PC-3 (cell line): ENCODE measurements around the gene BSCL2. TPM values are rescaled to one million over a fixed set of nuclear protein-coding genes. Genes with fewer than 3 reads are reported as not detected.
A peak's percentile ranks its signal among the peaks of the same experiment; 100 is the strongest.
"Not testable (repeated sequence)": the region's sequence is repeated elsewhere in the genome, so short reads cannot be mapped to it uniquely, and the experiment has no call there.

Source experiments
- ATAC-seq: fragments of 200-7000 bp; cut with Tn5 transposase; 2 replicates; pipeline ENCODE4 v1.9.1; 2020; ENCODE audit warnings: mild to moderate bottlenecking, moderate library complexity
- BruUV-seq: library from RNA; stranded (reverse); fragments of 400-500 nt; replicated peaks from 2 replicates; lab custom pipeline; 2021; lab: Mats Ljungman, UMichigan
- CTCF ChIA-PET: fragments of 300-600 bp; sonication (Branson Sonifier 250); formaldehyde crosslinking; loops from one replicate; lab custom pipeline; 2022; ENCODE audit warnings: antibody characterized with exemption; lab: Charles Lee
- POLR2A ChIA-PET: fragments of 300-600 bp; sonication (Branson Sonifier 250); formaldehyde crosslinking; loops from one replicate; lab custom pipeline; 2022; ENCODE audit warnings: antibody characterized with exemption; ENCODE audit not compliant: unreplicated experiment; lab: Charles Lee
- DNase-seq: peaks from one replicate; pipeline ENCODE4 v3.0.0-alpha.2; 2015
- H2AFZ ChIP-seq: fragments of 300-600 bp; sonication (generic); 2 replicates; pipeline ENCODE4 v1.6.0; 2016; ENCODE audit warnings: antibody characterized with exemption, low read length
- H3F3A ChIP-seq: fragments of 300-600 bp; sonication (generic); one replicate; pipeline ENCODE4 v1.6.0; 2017; ENCODE audit warnings: antibody characterized with exemption, low read length, control low read depth, mild to moderate bottlenecking; ENCODE audit not compliant: unreplicated experiment
- H3K27ac ChIP-seq: fragments of 300-600 bp; sonication (generic); 2 replicates; pipeline ENCODE4 v1.5.1; 2016; ENCODE audit warnings: mild to moderate bottlenecking, low read length
- H3K27me3 ChIP-seq: fragments of 300-600 bp; sonication (generic); 2 replicates; pipeline ENCODE4 v1.6.1; 2016; ENCODE audit warnings: low read length, mixed read lengths
- H3K36me3 ChIP-seq: fragments of 300-600 bp; sonication (generic); 2 replicates; pipeline ENCODE4 v1.6.1; 2016; ENCODE audit warnings: low read depth, mixed run types, low read length, mixed read lengths
- H3K4me1 ChIP-seq: fragments of 300-600 bp; sonication (generic); 2 replicates; pipeline ENCODE4 v1.5.1; 2016; ENCODE audit warnings: low read length; ENCODE audit not compliant: insufficient read depth
- H3K4me2 ChIP-seq: fragments of 300-600 bp; sonication (generic); 2 replicates; pipeline ENCODE4 v1.6.0; 2016; ENCODE audit warnings: low read length
- H3K4me3 ChIP-seq: fragments of 300-600 bp; sonication (generic); 2 replicates; pipeline ENCODE4 v1.5.1; 2016; ENCODE audit warnings: mild to moderate bottlenecking, low read length, mixed read lengths
- H3K79me2 ChIP-seq: fragments of 300-600 bp; sonication (generic); 2 replicates; pipeline ENCODE4 v1.6.1; 2017; ENCODE audit warnings: low read length, mixed read lengths
- H3K9ac ChIP-seq: fragments of 300-600 bp; sonication (generic); 2 replicates; pipeline ENCODE4 v1.6.0; 2016; ENCODE audit warnings: mild to moderate bottlenecking, low read length
- H3K9me2 ChIP-seq: fragments of 300-600 bp; sonication (generic); replicated peaks from 2 replicates; pipeline ENCODE4 v1.6.1; 2016; ENCODE audit warnings: mixed run types, low read length, mixed read lengths
- H3K9me3 ChIP-seq: fragments of 300-600 bp; sonication (generic); 2 replicates; pipeline ENCODE4 v1.6.1; 2016; ENCODE audit warnings: low read length, mixed read lengths
- H4K20me1 ChIP-seq: fragments of 300-600 bp; sonication (generic); 2 replicates; pipeline ENCODE4 v1.6.1; 2016; ENCODE audit warnings: low read length, mixed read lengths
- EZH2 ChIP-seq: fragments of 300-600 bp; sonication (generic); IDR thresholded peaks from one replicate; pipeline ENCODE4 v1.6.1; 2017; ENCODE audit warnings: antibody characterized with exemption, mild to moderate bottlenecking, low read length; ENCODE audit not compliant: unreplicated experiment
- EZH2phosphoT487 ChIP-seq: fragments of 300-600 bp; sonication (generic); IDR thresholded peaks from 2 replicates; pipeline ENCODE4 v1.6.1; 2018; ENCODE audit warnings: mild to moderate bottlenecking, antibody characterized with exemption, low read length, borderline replicate concordance
- intact Hi-C: fragments of 100-400 bp; cut with micrococcal nuclease; formaldehyde crosslinking; loops from 2 replicates; pipeline ENCODE4 v1.9.0; 2023
- total RNA-seq: library from RNA; depleted of rRNA; stranded (reverse); fragments of >200 nt; gene quantifications from 2 replicates; pipeline ENCODE4 v1.2.3, GENCODE V29; 2014
- TF ChIP-seq, protein P1 (sequence below): fragments of 300-600 bp; sonication (generic); conservative IDR thresholded peaks from 2 replicates; pipeline ENCODE4 v1.5.1; 2017; ENCODE audit warnings: antibody characterized with exemption, low read depth, mild to moderate bottlenecking, low read length

BSCL2 gene
- total RNA-seq, 1 experiment from 2014 or later: 65.7 TPM

DNA sequence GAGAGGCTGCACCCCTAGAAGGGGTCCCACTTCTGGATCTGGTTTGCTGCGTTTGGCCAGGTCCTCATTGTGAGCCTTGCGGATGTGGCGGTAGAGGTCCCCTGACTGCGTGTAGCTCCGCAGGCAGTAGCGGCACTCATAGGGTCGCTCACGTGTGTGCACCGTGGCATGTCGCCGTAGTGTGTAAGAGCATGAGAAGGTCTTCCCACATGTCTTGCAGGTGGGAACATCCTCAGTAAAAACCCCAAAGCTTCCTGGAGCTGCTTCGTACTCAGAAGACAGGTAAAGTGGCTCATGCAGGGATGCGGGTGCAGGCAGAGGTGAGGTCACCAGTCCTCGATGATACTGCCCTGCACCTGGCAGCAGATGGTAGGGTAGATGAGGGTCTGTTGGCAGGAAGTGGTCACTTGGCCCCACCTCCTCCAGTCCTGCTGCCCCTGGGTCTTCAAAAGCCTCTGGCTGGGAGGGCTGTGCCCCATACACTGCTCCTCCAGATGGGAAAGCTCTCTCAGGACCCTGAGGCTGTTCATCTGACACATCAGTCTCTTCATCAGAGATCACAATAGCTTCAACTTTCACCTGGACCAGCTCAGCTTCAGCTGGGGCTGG, 45.1 kb upstream of the BSCL2 start:
- Histone ChIP-seq H3K9ac (no peak overlapping the region), H4K20me1 (no peaks in the 10 kb centered on the region), H3K9me3 (no peaks in the 10 kb centered on the region), H3K4me3 (no peak overlapping the region), H3K9me2 (no peaks in the 10 kb centered on the region), H3K79me2 (peaks cover 10% of the 10 kb centered on the region; the same call in 1 of the 2 replicates), H3K27me3 (no peaks in the 10 kb centered on the region), H3K4me2 (no peak overlapping the region), H3K36me3 (peaks cover 6% of the 10 kb centered on the region; the same call in 1 of the 2 replicates), H3K27ac (no peak overlapping the region), H2AFZ (no peak overlapping the region), H3K4me1 (peaks cover 16% of the 10 kb centered on the region), H3F3A (no peaks in the 10 kb centered on the region)
- BruUV-seq: no TSS peak
- TF ChIP-seq EZH2phosphoT487: no peak
- TF ChIP-seq, protein P1, sequence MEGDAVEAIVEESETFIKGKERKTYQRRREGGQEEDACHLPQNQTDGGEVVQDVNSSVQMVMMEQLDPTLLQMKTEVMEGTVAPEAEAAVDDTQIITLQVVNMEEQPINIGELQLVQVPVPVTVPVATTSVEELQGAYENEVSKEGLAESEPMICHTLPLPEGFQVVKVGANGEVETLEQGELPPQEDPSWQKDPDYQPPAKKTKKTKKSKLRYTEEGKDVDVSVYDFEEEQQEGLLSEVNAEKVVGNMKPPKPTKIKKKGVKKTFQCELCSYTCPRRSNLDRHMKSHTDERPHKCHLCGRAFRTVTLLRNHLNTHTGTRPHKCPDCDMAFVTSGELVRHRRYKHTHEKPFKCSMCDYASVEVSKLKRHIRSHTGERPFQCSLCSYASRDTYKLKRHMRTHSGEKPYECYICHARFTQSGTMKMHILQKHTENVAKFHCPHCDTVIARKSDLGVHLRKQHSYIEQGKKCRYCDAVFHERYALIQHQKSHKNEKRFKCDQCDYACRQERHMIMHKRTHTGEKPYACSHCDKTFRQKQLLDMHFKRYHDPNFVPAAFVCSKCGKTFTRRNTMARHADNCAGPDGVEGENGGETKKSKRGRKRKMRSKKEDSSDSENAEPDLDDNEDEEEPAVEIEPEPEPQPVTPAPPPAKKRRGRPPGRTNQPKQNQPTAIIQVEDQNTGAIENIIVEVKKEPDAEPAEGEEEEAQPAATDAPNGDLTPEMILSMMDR: no peak
- TF ChIP-seq EZH2: no peak
- POLR2A ChIA-PET: no interaction called here
- DNase-seq: no peak
- intact Hi-C loops: no loop called here
- no peak for ATAC-seq
- CTCF ChIA-PET: no interaction called here

DNA sequence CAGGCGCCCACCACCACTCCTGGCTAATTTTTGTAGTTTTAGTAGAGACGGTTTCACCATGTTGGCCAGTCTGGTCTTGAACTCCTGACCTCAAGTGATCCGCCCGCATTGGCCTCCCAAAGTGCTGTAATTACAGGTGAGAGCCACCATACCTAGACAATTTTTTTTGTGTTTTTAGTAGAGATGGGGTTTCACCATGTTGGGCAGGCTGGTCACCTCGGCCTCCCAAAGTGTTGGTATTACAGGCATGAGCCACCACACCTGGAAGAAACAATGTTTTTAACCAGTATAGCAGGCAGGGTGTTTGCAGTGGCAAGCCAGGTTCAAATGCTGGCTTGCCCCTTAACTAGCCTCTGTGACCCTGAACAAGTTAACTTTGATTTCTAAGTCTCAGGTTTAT, 42.7 kb upstream of the BSCL2 start:
- ATAC-seq, H3K27ac ChIP-seq, H4K20me1 ChIP-seq, CTCF ChIA-PET, H3K4me2 ChIP-seq, H3K27me3 ChIP-seq, H3F3A ChIP-seq, H3K9me3 ChIP-seq, intact Hi-C loops, POLR2A ChIA-PET, BruUV-seq, H2AFZ ChIP-seq, H3K4me3 ChIP-seq, H3K36me3 ChIP-seq, H3K9me2 ChIP-seq, DNase-seq, H3K9ac ChIP-seq: not testable (repeated sequence)
- H3K79me2 ChIP-seq: peaks cover 10% of the 10 kb centered on the region; the same call in 1 of the 2 replicates
- peaks cover 16% of the 10 kb centered on the region for H3K4me1 ChIP-seq

DNA sequence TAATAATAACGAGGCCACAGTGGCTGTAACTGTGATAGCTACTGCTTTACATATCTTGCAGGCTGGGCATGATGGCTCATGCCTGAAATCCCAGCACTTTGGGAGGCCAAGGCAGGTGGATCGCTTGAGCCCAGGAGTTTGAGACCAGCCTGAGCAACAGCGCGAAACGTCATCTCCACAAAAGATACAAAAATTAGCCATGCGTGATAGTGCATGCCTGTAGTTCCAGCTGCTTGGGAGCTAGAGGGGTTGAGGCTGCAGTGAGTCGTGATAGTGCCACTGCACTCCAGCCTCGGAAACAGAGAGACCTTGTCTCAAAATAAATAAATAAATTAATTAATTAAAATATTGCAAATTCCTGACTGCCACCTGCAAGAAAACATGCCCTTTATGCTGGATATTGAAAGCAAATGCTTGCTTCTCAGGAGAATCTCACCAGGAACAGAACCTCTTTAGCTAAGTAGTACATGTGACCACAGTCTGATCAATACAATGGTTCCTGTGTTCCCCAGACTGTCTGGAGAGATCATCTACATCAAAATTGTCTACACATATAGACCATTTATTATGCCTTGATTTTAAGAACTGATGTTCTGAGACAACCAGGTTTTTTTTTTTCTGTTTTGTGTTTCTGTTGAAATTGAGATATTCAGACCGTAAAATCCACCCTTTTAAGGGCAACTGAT, 40.4 kb upstream of the BSCL2 start:
- H3K27ac ChIP-seq: no peak overlapping the region
- 0 out of 2 replicates have a peak, but pooled peaks have one; percentile 22 for ATAC-seq
- ChIA-PET POLR2A (no interaction called here), CTCF (interaction anchor here (0.6 kb wide), 1 partner anchor 67 kb away, joined by 4 read pairs; no protein-coding TSS in a partner anchor)
- intact Hi-C loops: no loop called here
- peaks cover 6% of the 10 kb centered on the region; the same call in 1 of the 2 replicates for H3K36me3 ChIP-seq
- no peaks in the 10 kb centered on the region for H3F3A ChIP-seq
- no peak for DNase-seq
- H3K79me2 ChIP-seq: peaks cover 2% of the 10 kb centered on the region; the same call in 1 of the 2 replicates
- no peak overlapping the region for H3K9ac ChIP-seq
- no peaks in the 10 kb centered on the region for H3K9me2 ChIP-seq
- no TSS peak for BruUV-seq
- no peaks in the 10 kb centered on the region for H4K20me1 ChIP-seq
- no peak overlapping the region for H3K4me3 ChIP-seq
- H3K9me3 ChIP-seq: no peaks in the 10 kb centered on the region
- no peak overlapping the region for H2AFZ ChIP-seq
- H3K4me1 ChIP-seq: peaks cover under 1% of the 10 kb centered on the region; the same call in 1 of the 2 replicates
- TF ChIP-seq, protein P1: no peak
- TF ChIP-seq EZH2phosphoT487 (no peak), EZH2 (no peak)
- H3K4me2 ChIP-seq: no peak overlapping the region
- no peaks in the 10 kb centered on the region for H3K27me3 ChIP-seq
